AG09319 (cell line): ENCODE data around the gene FUNDC2.

Source experiments
- DNase-seq: peaks from one replicate; pipeline ENCODE4 v3.0.0-alpha.2; 2010; ENCODE audit warnings: low read depth; ENCODE audit errors: extremely low read depth
- TF ChIP-seq, protein P1 (sequence below): IDR thresholded peaks from 2 replicates; pipeline ENCODE4 v1.5.1; 2011; ENCODE audit warnings: low read depth, mild to moderate bottlenecking, inconsistent platforms, low read length, moderate library complexity

Gene FUNDC2

DNA sequence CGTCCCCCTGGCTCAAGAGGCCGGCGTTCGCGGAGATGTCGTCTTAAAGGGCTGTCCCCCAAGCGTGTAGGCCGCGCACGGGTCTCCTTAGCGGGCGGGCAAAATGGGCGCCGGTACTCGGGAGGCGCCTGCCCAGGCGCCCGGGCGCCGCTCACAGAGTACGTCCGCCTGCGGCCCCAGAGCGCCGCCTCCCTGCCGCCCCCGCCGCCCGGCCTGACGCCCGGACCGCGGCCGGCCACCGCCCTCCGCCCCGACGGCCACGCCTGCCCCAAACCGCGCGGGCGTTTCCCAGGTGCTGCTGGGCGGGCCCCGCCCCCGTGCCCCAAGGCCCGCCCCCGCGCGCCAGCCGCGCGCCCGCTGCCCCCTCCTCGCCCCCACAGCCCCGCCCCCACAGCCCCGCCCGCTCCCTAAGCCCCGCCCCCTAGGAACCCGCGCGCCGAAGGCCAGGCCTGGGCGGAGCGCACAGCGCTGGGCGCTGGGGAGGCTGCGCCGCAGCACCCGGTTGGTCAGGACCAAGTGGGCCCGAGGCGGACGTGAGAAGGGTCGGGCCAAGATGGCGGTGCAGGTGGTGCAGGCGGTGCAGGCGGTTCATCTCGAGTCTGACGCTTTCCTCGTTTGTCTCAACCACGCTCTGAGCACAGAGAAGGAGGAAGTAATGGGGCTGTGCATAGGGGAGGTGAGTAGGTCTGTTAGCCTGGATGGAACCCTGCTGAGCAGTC, 44.5 kb downstream of the FUNDC2 start, which contains the start of the genes BRCC3, CMC4 and MTCP1:
Gene BRCC3, plus strand, starts transcription at position 534 of the 719 bp plus-strand sequence. Its CDS starts 20 bp downstream, at position 554.
Gene CMC4, minus strand, starts transcription at position 162 of the 719 bp plus-strand sequence. CDS start 7,113 bp downstream, outside the sequence.
Gene MTCP1, minus strand, starts transcription at position 162 of the 719 bp plus-strand sequence. CDS start 5,126 bp downstream, outside the sequence.
- DNase-seq, result peak; percentile 48
- TF ChIP-seq, protein P1, sequence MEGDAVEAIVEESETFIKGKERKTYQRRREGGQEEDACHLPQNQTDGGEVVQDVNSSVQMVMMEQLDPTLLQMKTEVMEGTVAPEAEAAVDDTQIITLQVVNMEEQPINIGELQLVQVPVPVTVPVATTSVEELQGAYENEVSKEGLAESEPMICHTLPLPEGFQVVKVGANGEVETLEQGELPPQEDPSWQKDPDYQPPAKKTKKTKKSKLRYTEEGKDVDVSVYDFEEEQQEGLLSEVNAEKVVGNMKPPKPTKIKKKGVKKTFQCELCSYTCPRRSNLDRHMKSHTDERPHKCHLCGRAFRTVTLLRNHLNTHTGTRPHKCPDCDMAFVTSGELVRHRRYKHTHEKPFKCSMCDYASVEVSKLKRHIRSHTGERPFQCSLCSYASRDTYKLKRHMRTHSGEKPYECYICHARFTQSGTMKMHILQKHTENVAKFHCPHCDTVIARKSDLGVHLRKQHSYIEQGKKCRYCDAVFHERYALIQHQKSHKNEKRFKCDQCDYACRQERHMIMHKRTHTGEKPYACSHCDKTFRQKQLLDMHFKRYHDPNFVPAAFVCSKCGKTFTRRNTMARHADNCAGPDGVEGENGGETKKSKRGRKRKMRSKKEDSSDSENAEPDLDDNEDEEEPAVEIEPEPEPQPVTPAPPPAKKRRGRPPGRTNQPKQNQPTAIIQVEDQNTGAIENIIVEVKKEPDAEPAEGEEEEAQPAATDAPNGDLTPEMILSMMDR, result no peak

DNA sequence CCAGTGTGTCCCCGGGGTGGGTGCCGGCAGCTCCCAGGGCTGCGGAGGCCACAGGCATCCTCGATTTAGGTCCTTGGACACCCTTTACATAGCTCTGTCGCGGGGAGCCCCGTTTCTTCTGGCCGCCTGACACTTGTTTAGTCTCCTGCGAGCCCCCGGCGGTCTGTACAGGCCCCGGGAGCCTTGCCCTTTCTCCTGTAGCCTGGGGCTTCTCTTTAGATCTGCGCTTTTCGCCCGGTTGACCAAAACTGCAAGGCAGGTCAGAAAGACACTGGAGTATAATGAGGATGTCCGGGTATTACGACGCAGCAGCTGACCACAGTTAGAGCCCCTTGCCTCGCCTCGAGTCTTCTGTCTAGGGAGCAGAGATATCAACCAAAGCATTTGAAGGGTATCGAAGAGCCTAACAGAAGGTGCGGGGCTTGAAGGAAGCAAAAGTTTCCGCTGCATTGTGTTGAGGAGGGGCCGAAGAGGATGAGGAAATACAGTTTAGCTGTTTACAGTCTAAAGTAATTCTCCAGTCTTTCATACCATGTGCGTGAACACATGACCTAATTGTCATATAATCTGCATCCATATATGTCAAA, 45.1 kb downstream of the FUNDC2 start:
- no peak for DNase-seq
- TF ChIP-seq, protein P1, result no peak

DNA sequence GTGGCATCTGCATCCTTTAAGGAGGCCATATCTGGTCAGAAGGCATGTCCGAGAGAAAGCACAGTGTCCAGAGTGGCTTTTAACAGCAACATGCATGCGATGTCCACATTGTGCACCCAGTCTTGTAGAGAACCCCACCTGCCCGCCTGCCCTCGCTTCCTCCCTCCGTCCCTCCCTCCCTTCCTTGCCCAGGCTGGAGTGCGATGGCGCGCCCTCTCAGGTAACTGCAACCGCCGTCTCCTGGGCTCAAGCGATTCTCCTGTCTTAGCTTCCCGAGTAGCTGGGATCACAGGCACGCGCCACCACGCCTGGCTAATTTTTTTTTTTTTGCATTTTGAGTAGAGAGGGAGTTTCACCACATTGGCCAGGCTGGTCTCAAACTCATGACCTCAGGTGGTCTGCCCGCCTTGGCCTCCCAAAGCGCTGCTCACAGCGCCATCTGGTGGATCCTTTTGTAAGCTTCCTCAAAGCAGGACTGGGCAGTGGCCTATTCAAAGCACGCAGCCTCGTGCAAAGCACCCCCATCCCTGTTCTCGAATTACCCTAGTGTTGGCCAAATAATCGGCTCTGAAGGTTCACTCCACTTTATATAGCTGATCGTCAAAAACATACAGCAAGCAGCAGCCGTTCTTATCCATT, 59.7 kb downstream of the FUNDC2 start:
- TF ChIP-seq, protein P1, result peak; percentile 44
- DNase-seq, result no peak

DNA sequence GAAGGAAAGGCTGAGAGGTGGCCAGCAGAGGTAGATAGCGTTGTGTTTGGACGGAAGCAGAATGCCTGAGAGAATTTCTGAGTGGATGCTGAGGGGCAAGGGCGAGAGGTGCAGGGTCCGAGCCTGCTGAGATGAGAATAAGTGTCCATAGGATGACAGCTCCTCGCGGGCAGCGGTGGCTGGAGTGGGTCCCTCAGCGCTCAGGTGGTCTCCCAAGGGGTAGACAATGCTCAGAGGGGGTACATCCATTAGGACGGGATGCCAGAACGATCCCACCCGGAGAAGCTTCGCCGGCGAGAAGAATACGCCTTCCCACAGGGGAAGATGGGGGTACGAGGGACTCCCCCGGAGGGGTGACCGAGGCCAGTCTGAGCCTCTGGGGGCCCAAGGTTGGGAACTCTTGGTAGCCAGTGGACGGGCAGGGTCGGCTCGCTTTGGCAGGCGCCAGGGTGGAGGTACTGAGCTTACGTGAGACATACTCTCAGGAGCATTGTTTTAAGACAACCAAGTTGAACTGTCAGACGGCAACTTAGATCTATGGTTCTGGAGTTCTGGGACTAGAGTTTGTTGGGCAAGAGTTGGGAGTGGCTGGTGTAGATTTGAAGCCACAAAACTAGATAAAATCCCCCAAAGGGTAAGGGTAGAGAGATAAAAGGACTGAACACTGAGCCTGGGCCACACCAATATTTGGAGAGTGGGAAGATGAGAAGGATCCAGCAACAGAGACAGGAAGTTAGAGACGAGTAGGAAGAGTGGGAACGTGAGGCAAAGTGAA, 60.5 kb downstream of the FUNDC2 start:
- TF ChIP-seq, protein P1, result no peak

DNA sequence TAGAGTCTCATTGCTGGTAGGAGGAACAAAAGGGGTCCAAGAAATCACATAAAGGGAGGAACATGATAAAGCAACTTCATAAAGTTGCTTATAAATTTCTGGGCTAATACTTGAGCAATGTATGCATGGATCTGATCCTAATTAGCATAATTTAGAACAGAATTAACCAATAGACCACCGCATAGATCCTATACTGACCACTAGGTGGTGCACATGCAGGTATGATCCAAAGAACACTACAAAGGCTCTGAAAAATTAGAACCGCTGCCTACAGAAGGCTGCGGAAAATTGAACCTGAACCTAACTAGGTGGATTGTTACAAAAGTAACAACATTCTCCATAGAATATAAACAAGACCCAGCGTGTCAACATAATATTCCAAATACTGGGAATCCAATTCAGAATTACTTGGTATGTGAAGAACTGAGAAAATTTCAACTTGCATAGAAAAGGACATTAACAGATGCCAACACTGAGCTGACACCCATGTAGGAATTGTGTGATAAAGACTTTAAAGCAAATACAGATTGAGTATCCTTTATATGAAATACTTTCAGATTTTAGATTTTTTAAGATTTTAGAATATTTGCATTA, 67.9 kb downstream of the FUNDC2 start:
- TF ChIP-seq, protein P1, result peak; percentile 58
- DNase-seq, result no peak

More for the DNA sequence above, 60.5 kb downstream of the FUNDC2 start:
- DNase-seq, result no peak

DNA sequence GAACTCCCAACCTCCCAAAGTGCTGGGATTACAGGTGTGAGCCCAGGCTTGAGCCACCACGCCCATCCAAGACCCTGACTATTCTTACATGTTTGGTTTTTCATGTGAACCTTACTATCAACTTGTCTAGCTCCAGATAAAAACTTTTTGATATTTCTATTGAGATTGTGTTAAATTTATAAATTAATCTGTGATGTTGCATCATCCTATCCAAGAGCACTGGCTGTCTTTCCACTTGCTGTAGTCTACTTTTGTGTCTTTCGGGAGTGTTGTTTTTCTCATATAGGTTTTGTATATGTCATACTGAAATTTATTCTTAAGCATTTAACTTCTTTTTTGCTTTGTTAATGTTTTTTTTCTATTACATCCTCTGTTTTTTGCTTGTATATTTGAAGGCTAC, 79.3 kb downstream of the FUNDC2 start:
- TF ChIP-seq, protein P1, result no peak
- no peak for DNase-seq
